Astrocyte (in vitro differentiated cells and primary cell): Measurements from ENCODE around the gene NTM. TPM values are rescaled to one million over a fixed set of nuclear protein-coding genes. Genes with fewer than 3 reads are reported as not detected.

Experiments
- DNase-seq: peaks from one replicate; pipeline ENCODE4 v3.0.0-alpha.2; 2010; ENCODE audit warnings: low read depth
- FAIRE-seq: peaks from 2 replicates; lab custom pipeline; 2011; peaks lifted over from hg19 to GRCh38; lab: Jason Lieb, UNC
- H2AFZ ChIP-seq: 2 replicates; pipeline ENCODE4 v1.6.0; 2012; ENCODE audit warnings: low read depth, low read length, inconsistent platforms
- H3K27ac ChIP-seq: 2 replicates; pipeline ENCODE4 v1.5.1; 2011; ENCODE audit warnings: low read depth, low read length, inconsistent platforms
- H3K27me3 ChIP-seq: 2 replicates; pipeline ENCODE4 v1.6.0; 2011; ENCODE audit warnings: low read length, inconsistent platforms; ENCODE audit not compliant: insufficient read depth
- H3K36me3 ChIP-seq: 2 replicates; pipeline ENCODE4 v1.5.1; 2011; ENCODE audit warnings: low read length, inconsistent platforms; ENCODE audit not compliant: insufficient read depth
- H3K4me1 ChIP-seq: 2 replicates; pipeline ENCODE4 v1.5.1; 2011; ENCODE audit warnings: low read length, inconsistent platforms; ENCODE audit not compliant: insufficient read depth
- H3K4me2 ChIP-seq: 2 replicates; pipeline ENCODE4 v1.6.0; 2012; ENCODE audit warnings: low read length, inconsistent platforms
- H3K4me3 ChIP-seq: 2 replicates; pipeline ENCODE4 v1.5.1; 2011; ENCODE audit warnings: low read depth, mild to moderate bottlenecking, low read length, inconsistent platforms; ENCODE audit not compliant: insufficient read depth
- H3K79me2 ChIP-seq: 2 replicates; pipeline ENCODE4 v1.6.0; 2012; ENCODE audit warnings: mild to moderate bottlenecking, low read length, inconsistent platforms; ENCODE audit not compliant: insufficient read depth
- H3K9ac ChIP-seq: 2 replicates; pipeline ENCODE4 v1.6.0; 2012; ENCODE audit warnings: mild to moderate bottlenecking, low read length, inconsistent platforms
- H3K9me3 ChIP-seq: 2 replicates; pipeline ENCODE4 v1.5.1; 2012; ENCODE audit warnings: low read depth, mild to moderate bottlenecking, low read length, inconsistent platforms; ENCODE audit not compliant: insufficient read depth
- H4K20me1 ChIP-seq: 2 replicates; pipeline ENCODE4 v1.6.0; 2012; ENCODE audit warnings: low read length, inconsistent platforms; ENCODE audit not compliant: insufficient read depth
- H3K27ac Mint-ChIP-seq: one replicate; pipeline ENCODE4 v1.8.0; 2021; ENCODE audit warnings: mild to moderate bottlenecking, mixed read lengths; ENCODE audit not compliant: unreplicated experiment
- H3K27me3 Mint-ChIP-seq: one replicate; pipeline ENCODE4 v1.8.0; 2021; ENCODE audit warnings: low read depth, mixed read lengths; ENCODE audit not compliant: unreplicated experiment
- H3K36me3 Mint-ChIP-seq: one replicate; pipeline ENCODE4 v1.8.0; 2021; ENCODE audit warnings: low read depth, mixed read lengths; ENCODE audit not compliant: unreplicated experiment
- H3K4me1 Mint-ChIP-seq: one replicate; pipeline ENCODE4 v1.8.0; 2021; ENCODE audit warnings: low read depth, mixed read lengths; ENCODE audit not compliant: unreplicated experiment
- H3K4me3 Mint-ChIP-seq: one replicate; pipeline ENCODE4 v1.8.0; 2021; ENCODE audit warnings: mild to moderate bottlenecking, moderate library complexity, mixed read lengths; ENCODE audit not compliant: unreplicated experiment
- H3K9me3 Mint-ChIP-seq: one replicate; pipeline ENCODE4 v1.8.0; 2021; ENCODE audit warnings: mild to moderate bottlenecking, mixed read lengths; ENCODE audit not compliant: unreplicated experiment
- EZH2 ChIP-seq: IDR thresholded peaks from 2 replicates; pipeline ENCODE4 v1.6.1; 2012; ENCODE audit warnings: mild to moderate bottlenecking, low read length, inconsistent platforms; ENCODE audit not compliant: insufficient read depth
- total RNA-seq: library from RNA; stranded (reverse); gene quantifications from 2 replicates; pipeline ENCODE4 v1.2.1, GENCODE V29; 2021
- TF ChIP-seq, protein P1 (sequence below): IDR thresholded peaks from 2 replicates; pipeline ENCODE4 v1.5.1; 2011; ENCODE audit warnings: low read depth, mild to moderate bottlenecking, inconsistent platforms, low read length, moderate library complexity; ENCODE audit not compliant: insufficient read depth

Gene NTM
- total RNA-seq, 1 donor from 2014 or later = 98.2 TPM

DNA sequence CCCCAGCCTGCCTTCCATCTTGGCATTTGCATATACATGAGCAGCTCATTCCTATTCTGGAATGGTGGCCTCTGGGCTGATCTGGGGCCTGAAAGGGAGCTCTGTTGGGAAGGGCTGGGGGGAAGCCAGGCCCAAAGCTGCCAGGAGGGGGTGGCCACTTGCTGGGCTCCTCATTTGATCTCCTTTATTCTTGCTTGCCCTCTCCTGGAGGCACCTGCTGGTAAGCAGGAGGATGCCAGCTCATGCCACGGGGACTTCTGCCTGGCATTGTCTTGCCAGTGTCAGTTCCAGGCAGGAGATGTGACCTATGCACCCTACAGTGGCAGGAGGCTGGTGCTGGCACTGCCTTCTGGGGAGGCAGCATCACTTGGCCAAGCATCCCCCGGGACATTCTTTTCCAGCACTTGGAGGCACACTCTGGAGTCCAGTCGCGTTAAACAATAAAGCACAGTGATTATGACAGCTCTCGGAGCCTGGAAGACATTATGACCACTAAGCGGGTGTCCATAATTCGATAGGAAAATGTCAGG lies 128.3 kb downstream of the NTM start:
- no peak overlapping the region for H2AFZ ChIP-seq
- no peaks in the 10 kb centered on the region for H3K36me3 ChIP-seq
- no peak for TF ChIP-seq EZH2
- no peak for DNase-seq
- no peak overlapping the region for H3K4me2 ChIP-seq
- no peak overlapping the region for H3K9ac ChIP-seq
- H3K27ac ChIP-seq = no peak overlapping the region
- H4K20me1 ChIP-seq = no peaks in the 10 kb centered on the region
- Mint-ChIP-seq H3K4me3 (no peak overlapping the region), H3K9me3 (peaks cover 12% of the 10 kb centered on the region), H3K27ac (no peak overlapping the region), H3K36me3 (peaks cover 2% of the 10 kb centered on the region), H3K4me1 (peaks cover 7% of the 10 kb centered on the region), H3K27me3 (peaks cover 55% of the 10 kb centered on the region)
- peaks cover 10% of the 10 kb centered on the region for H3K27me3 ChIP-seq
- no peak overlapping the region for H3K4me3 ChIP-seq
- H3K79me2 ChIP-seq = no peaks in the 10 kb centered on the region
- no peaks in the 10 kb centered on the region for H3K9me3 ChIP-seq
- FAIRE-seq = no peak
- H3K4me1 ChIP-seq = no peaks in the 10 kb centered on the region

DNA sequence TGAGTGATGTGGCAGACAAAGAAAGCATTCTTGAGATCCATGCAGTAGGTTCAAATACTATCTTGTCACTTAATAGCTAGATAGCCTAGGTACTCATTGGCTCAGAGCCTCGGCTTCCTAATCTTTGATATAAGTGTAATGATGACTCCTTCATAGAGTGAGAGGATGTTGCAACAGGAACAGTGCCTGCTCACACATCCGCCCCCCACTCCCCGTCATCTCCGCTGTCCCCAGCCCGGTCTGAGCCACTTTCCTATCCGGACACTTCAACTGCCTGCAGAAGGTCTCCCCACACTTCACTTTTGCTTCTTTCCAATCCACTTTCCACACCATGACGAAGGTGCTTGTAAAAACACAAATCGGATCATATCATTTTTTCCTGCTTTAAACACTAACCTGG lies 128.8 kb downstream of the NTM start:
- peaks cover 12% of the 10 kb centered on the region for H3K9me3 Mint-ChIP-seq
- DNase-seq (no peak), FAIRE-seq (no peak)
- peaks cover 2% of the 10 kb centered on the region for H3K36me3 Mint-ChIP-seq
- Histone ChIP-seq H3K9ac (no peak overlapping the region), H2AFZ (no peak overlapping the region), H3K27ac (no peak overlapping the region), H3K9me3 (no peaks in the 10 kb centered on the region), H3K79me2 (no peaks in the 10 kb centered on the region), H3K4me2 (no peak overlapping the region), H3K4me3 (no peak overlapping the region), H3K4me1 (no peaks in the 10 kb centered on the region), H3K36me3 (no peaks in the 10 kb centered on the region), H4K20me1 (no peaks in the 10 kb centered on the region), H3K27me3 (peaks cover 10% of the 10 kb centered on the region)
- H3K27ac Mint-ChIP-seq = no peak overlapping the region
- TF ChIP-seq, protein P1, sequence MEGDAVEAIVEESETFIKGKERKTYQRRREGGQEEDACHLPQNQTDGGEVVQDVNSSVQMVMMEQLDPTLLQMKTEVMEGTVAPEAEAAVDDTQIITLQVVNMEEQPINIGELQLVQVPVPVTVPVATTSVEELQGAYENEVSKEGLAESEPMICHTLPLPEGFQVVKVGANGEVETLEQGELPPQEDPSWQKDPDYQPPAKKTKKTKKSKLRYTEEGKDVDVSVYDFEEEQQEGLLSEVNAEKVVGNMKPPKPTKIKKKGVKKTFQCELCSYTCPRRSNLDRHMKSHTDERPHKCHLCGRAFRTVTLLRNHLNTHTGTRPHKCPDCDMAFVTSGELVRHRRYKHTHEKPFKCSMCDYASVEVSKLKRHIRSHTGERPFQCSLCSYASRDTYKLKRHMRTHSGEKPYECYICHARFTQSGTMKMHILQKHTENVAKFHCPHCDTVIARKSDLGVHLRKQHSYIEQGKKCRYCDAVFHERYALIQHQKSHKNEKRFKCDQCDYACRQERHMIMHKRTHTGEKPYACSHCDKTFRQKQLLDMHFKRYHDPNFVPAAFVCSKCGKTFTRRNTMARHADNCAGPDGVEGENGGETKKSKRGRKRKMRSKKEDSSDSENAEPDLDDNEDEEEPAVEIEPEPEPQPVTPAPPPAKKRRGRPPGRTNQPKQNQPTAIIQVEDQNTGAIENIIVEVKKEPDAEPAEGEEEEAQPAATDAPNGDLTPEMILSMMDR = no peak
- TF ChIP-seq EZH2 = no peak
- peaks cover 7% of the 10 kb centered on the region for H3K4me1 Mint-ChIP-seq
- H3K27me3 Mint-ChIP-seq = peaks cover 56% of the 10 kb centered on the region
- H3K4me3 Mint-ChIP-seq = no peak overlapping the region

DNA sequence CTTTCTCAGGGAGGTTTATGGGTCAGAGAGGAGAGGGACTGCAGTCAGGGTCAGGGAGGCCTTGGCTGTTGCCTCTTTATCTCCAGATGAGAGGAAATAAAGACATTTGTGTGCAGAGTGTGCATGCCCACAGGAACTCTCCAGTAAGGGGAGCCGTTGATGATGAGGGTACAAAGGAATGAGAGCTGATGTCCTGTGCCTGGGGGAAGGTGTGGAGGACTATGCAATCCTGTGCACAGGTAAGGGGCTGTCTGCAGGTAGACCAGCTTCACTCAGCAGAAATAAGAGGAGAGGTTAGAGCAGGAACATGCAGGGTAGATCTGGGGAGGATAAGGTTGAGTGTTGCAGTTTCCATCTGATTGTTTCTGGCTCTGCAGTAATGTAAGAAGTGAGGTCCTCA lies 132.6 kb downstream of the NTM start:
- Mint-ChIP-seq H3K27ac (no peak overlapping the region), H3K4me3 (no peak overlapping the region), H3K36me3 (no peaks in the 10 kb centered on the region), H3K9me3 (peaks cover 12% of the 10 kb centered on the region), H3K4me1 (peaks cover 7% of the 10 kb centered on the region), H3K27me3 (peaks cover 45% of the 10 kb centered on the region)
- Histone ChIP-seq H3K4me1 (no peaks in the 10 kb centered on the region), H3K36me3 (no peaks in the 10 kb centered on the region), H3K4me3 (no peak overlapping the region), H3K79me2 (no peaks in the 10 kb centered on the region), H3K27ac (no peak overlapping the region), H4K20me1 (no peaks in the 10 kb centered on the region), H3K9ac (no peak overlapping the region), H3K27me3 (peaks cover 12% of the 10 kb centered on the region), H3K4me2 (no peak overlapping the region), H3K9me3 (no peaks in the 10 kb centered on the region), H2AFZ (no peak overlapping the region)
- no peak for TF ChIP-seq EZH2
- TF ChIP-seq, protein P1 = no peak
- no peak for FAIRE-seq
- DNase-seq = no peak
